Right lobe of liver (tissue), 4 donors: ENCODE data around the gene WNT3.

Source experiments
- POLR2A ChIP-seq: fragments of 450-650 bp; IDR thresholded peaks from one replicate; pipeline ENCODE4 v1.6.1; 2017; ENCODE audit warnings: antibody characterized with exemption, mild to moderate bottlenecking
- TF ChIP-seq, protein P1 (sequence below), 4 donors: fragments of 200-600 bp in 3 of 4; fragments of 450-650 bp in 1 of 4; IDR thresholded peaks; one replicate each; pipeline versions ENCODE4 v1.5.1 to v1.8.0; 2016 to 2022; ENCODE audit warnings: antibody characterized with exemption in 4 of 4, mild to moderate bottlenecking in 2 of 4
- donor health status: DM: no; HTN: no; CAD: no.
- donor health status: DM: no; HTN: no; CAD: no.
- donor health status: DM: no; HTN: yes; CAD: no.

DNA sequence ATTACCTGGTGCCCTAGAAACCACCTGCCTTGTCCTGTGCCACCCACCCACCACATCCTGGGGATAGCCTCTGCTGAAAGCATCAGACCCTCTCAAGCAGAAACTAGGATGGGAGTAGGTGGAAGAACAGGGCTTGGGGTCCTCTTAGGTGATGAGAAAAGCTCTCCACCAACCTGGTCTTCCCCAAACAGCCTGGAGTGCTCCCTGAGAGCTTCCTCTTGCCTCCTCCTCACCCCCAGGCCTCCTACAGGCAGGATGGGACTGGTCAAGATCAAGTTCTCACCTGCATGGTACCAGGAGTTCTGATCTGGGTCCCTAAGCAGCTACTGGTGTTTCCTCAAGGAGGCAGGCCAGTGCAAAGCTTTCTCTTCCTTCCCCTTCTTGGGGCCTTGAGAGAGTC, 48.3 kb upstream of the WNT3 start:
- TF ChIP-seq, protein P1, sequence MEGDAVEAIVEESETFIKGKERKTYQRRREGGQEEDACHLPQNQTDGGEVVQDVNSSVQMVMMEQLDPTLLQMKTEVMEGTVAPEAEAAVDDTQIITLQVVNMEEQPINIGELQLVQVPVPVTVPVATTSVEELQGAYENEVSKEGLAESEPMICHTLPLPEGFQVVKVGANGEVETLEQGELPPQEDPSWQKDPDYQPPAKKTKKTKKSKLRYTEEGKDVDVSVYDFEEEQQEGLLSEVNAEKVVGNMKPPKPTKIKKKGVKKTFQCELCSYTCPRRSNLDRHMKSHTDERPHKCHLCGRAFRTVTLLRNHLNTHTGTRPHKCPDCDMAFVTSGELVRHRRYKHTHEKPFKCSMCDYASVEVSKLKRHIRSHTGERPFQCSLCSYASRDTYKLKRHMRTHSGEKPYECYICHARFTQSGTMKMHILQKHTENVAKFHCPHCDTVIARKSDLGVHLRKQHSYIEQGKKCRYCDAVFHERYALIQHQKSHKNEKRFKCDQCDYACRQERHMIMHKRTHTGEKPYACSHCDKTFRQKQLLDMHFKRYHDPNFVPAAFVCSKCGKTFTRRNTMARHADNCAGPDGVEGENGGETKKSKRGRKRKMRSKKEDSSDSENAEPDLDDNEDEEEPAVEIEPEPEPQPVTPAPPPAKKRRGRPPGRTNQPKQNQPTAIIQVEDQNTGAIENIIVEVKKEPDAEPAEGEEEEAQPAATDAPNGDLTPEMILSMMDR (IDR thresholded peaks at IDR 0.05): no peak
- TF ChIP-seq POLR2A: no peak
